SK-N-SH treated with all-trans-retinoic acid at 6 μM for 48 hours (cell line): Measurements from ENCODE around the gene PDZD2.

Source experiments
- ATAC-seq: fragments of 200-7000 bp; cut with Tn5 transposase; 3 replicates; pipeline ENCODE4 v1.9.1; 2020; ENCODE audit warnings: mild to moderate bottlenecking, moderate library complexity
- ARNTL ChIP-seq: fragments of 450-650 bp; formaldehyde crosslinking; IDR thresholded peaks from 2 replicates; pipeline ENCODE4 v1.5.0; 2020; ENCODE audit warnings: low read depth, mild to moderate bottlenecking, moderate library complexity, borderline replicate concordance
- BACH2 ChIP-seq: fragments of 250-450 bp; sonication (Bioruptor Pico); IDR thresholded peaks from 2 replicates; pipeline ENCODE4 v1.9.0; 2021; ENCODE audit warnings: mild to moderate bottlenecking, borderline replicate concordance
- CSDC2 ChIP-seq: fragments of 250-450 bp; sonication (Bioruptor Pico); IDR thresholded peaks from 2 replicates; pipeline ENCODE4 v1.5.0; 2020; ENCODE audit warnings: mild to moderate bottlenecking, moderate library complexity
- ESRRG ChIP-seq: fragments of 250-450 bp; sonication (Bioruptor Pico); IDR thresholded peaks from 2 replicates; pipeline ENCODE4 v1.6.1; 2021; ENCODE audit warnings: mild to moderate bottlenecking
- GLIS3 ChIP-seq: fragments of 250-450 bp; sonication (Bioruptor Pico); IDR thresholded peaks from 2 replicates; pipeline ENCODE4 v1.5.0; 2020; ENCODE audit warnings: mild to moderate bottlenecking, moderate library complexity
- ISL1 ChIP-seq: fragments of 250-450 bp; sonication (Bioruptor Pico); IDR thresholded peaks from 2 replicates; pipeline ENCODE4 v2.1.2; 2022; ENCODE audit warnings: mild to moderate bottlenecking, moderate library complexity
- OSR1 ChIP-seq: fragments of 250-450 bp; sonication (Bioruptor Pico); IDR thresholded peaks from 2 replicates; pipeline ENCODE4 v1.8.0; 2022; ENCODE audit warnings: moderate library complexity, mild to moderate bottlenecking, inconsistent platforms
- PPARA ChIP-seq: fragments of 250-450 bp; sonication (Bioruptor Pico); IDR thresholded peaks from 2 replicates; pipeline ENCODE4 v1.5.0; 2020; ENCODE audit warnings: mild to moderate bottlenecking, borderline replicate concordance
- RARB ChIP-seq: fragments of 250-450 bp; sonication (Bioruptor Pico); IDR thresholded peaks from 2 replicates; pipeline ENCODE4 v1.8.0; 2021; ENCODE audit warnings: mild to moderate bottlenecking, moderate library complexity
- SNAI2 ChIP-seq: fragments of 250-450 bp; sonication (Bioruptor Pico); IDR thresholded peaks from 2 replicates; pipeline ENCODE4 v1.5.0; 2020; ENCODE audit warnings: mild to moderate bottlenecking, moderate library complexity
- TCF4 ChIP-seq: fragments of 250-450 bp; sonication (Bioruptor Pico); IDR thresholded peaks from 2 replicates; pipeline ENCODE4 v1.8.0; 2021; ENCODE audit warnings: mild to moderate bottlenecking, moderate library complexity, borderline replicate concordance
- TOX ChIP-seq: fragments of 250-450 bp; sonication (Bioruptor Pico); IDR thresholded peaks from 2 replicates; pipeline ENCODE4 v1.8.0; 2021; ENCODE audit warnings: mild to moderate bottlenecking, moderate library complexity, borderline replicate concordance
- TSHZ2 ChIP-seq: fragments of 250-450 bp; sonication (Bioruptor Pico); IDR thresholded peaks from 2 replicates; pipeline ENCODE4 v1.5.0; 2020; ENCODE audit warnings: mild to moderate bottlenecking, moderate library complexity
- ZC3H10 ChIP-seq: fragments of 250-450 bp; sonication (Bioruptor Pico); IDR thresholded peaks from 2 replicates; pipeline ENCODE4 v1.5.1; 2021; ENCODE audit warnings: mild to moderate bottlenecking, moderate library complexity
- ZFP3 ChIP-seq: fragments of 250-450 bp; sonication (Bioruptor Pico); IDR thresholded peaks from 2 replicates; pipeline ENCODE4 v1.5.0; 2020; ENCODE audit warnings: mild to moderate bottlenecking, moderate library complexity
- ZFP30 ChIP-seq: fragments of 450-650 bp; formaldehyde crosslinking; IDR thresholded peaks from 2 replicates; pipeline ENCODE4 v1.5.0; 2022; ENCODE audit warnings: mild to moderate bottlenecking, moderate library complexity
- ZNF565 ChIP-seq: fragments of 450-650 bp; formaldehyde crosslinking; conservative IDR thresholded peaks from 2 replicates; pipeline ENCODE4 v1.5.0; 2020; ENCODE audit warnings: low read depth, mild to moderate bottlenecking, moderate library complexity
- ZNF70 ChIP-seq: fragments of 450-650 bp; formaldehyde crosslinking; IDR thresholded peaks from 2 replicates; pipeline ENCODE4 v1.5.0; 2020; ENCODE audit warnings: mild to moderate bottlenecking, moderate library complexity
- ZNF8 ChIP-seq: fragments of 450-650 bp; formaldehyde crosslinking; IDR thresholded peaks from 2 replicates; pipeline ENCODE4 v1.5.0; 2020; ENCODE audit warnings: mild to moderate bottlenecking, moderate library complexity
- TF ChIP-seq, protein P1 (sequence below): fragments of 250-450 bp; sonication (Bioruptor Pico); IDR thresholded peaks from 2 replicates; pipeline ENCODE4 v1.5.1; 2021; ENCODE audit warnings: mild to moderate bottlenecking, moderate library complexity
- TF ChIP-seq, protein P2 (sequence below): fragments of 250-450 bp; sonication (Bioruptor Pico); IDR thresholded peaks from 2 replicates; pipeline ENCODE4 v1.8.0; 2021; ENCODE audit warnings: low read depth, mild to moderate bottlenecking, moderate library complexity, borderline replicate concordance
- TF ChIP-seq, protein P3 (sequence below): fragments of 250-450 bp; sonication (Bioruptor Pico); IDR thresholded peaks from 2 replicates; pipeline ENCODE4 v1.8.0; 2020; ENCODE audit warnings: mild to moderate bottlenecking, moderate library complexity, borderline replicate concordance

Gene PDZD2

GRCh38 chr5:31833710-31834109 is 194.8 kb downstream of the PDZD2 start:
- ATAC-seq: no peak
- TF ChIP-seq ZNF565 (no peak), ZC3H10 (no peak), SNAI2 (CRISPR knock-in tag) (no peak), ZNF70 (no peak), TCF4 (CRISPR knock-in tag) (no peak), ARNTL (no peak), PPARA (CRISPR knock-in tag) (no peak), TSHZ2 (no peak), TOX (no peak)
- TF ChIP-seq, protein P1, sequence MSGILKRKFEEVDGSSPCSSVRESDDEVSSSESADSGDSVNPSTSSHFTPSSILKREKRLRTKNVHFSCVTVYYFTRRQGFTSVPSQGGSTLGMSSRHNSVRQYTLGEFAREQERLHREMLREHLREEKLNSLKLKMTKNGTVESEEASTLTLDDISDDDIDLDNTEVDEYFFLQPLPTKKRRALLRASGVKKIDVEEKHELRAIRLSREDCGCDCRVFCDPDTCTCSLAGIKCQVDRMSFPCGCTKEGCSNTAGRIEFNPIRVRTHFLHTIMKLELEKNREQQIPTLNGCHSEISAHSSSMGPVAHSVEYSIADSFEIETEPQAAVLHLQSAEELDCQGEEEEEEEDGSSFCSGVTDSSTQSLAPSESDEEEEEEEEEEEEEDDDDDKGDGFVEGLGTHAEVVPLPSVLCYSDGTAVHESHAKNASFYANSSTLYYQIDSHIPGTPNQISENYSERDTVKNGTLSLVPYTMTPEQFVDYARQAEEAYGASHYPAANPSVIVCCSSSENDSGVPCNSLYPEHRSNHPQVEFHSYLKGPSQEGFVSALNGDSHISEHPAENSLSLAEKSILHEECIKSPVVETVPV (CRISPR knock-in tag): no peak

DNA sequence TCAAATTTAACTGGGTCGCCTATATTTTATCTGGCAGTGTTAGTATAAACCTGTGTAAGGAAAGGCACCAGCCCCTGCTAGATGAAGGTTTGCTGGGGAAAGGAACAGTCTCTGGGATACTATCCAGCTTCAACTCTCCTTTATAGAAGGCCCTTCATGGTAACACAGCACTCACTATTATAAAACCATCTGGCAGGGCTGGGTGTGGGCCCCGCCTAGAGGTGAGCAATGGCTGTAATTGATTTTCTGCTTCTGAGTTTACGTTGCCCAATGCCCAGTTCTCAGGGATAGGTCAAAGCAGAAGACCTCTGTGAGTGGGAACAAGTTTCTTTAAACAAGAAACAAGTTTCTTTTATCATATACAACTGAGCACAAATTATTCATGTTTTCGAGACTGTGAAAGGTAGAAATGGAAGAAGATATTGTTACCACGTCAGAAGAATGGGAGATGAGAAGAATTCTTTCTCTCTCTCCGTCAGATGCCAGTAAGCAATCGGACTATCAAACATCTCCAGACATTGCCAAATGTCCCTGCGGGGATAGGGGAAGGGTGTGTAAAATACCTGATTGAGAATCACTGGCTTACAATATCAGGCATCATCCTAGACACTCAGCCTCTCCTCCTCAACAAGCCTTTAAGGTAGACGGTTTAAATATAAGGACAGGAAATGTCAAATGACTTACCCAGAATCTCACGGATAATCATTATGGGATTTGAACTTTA is 205.9 kb downstream of the PDZD2 start:
- TF ChIP-seq ZFP3 (CRISPR knock-in tag) (no peak), BACH2 (CRISPR knock-in tag) (no peak), ZNF70 (no peak), TSHZ2 (no peak), ZNF8 (CRISPR knock-in tag) (no peak), GLIS3 (CRISPR knock-in tag) (no peak), ESRRG (CRISPR knock-in tag) (no peak), PPARA (CRISPR knock-in tag) (no peak)
- TF ChIP-seq, protein P2, sequence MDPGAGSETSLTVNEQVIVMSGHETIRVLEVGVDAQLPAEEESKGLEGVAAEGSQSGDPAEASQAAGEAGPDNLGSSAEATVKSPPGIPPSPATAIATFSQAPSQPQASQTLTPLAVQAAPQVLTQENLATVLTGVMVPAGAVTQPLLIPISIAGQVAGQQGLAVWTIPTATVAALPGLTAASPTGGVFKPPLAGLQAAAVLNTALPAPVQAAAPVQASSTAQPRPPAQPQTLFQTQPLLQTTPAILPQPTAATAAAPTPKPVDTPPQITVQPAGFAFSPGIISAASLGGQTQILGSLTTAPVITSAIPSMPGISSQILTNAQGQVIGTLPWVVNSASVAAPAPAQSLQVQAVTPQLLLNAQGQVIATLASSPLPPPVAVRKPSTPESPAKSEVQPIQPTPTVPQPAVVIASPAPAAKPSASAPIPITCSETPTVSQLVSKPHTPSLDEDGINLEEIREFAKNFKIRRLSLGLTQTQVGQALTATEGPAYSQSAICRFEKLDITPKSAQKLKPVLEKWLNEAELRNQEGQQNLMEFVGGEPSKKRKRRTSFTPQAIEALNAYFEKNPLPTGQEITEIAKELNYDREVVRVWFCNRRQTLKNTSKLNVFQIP (CRISPR knock-in tag): no peak
- ATAC-seq: no peak

DNA sequence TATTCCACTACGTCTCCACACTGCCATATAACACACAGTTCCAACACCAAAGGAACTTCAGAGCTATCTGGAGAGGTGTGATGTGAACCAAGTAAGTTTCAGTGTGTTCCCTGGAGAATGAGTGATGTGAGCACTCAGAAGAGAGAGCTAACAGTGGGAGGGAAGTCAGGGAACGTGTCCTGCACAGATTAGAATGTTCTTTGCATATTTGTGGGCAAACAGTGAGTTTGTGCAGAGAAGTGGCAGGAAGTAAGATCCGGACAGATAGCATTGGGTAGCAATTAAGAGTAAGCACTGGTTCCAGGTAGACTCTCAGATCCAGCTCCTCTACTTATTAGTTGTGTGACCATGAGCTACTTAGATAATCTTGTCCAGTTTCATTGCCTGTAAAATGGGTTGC is 206.4 kb downstream of the PDZD2 start:
- no peak for TF ChIP-seq BACH2 (CRISPR knock-in tag)
- TF ChIP-seq GLIS3 (CRISPR knock-in tag): no peak
- TF ChIP-seq PPARA (CRISPR knock-in tag): no peak
- TF ChIP-seq ZFP3 (CRISPR knock-in tag): no peak
- TF ChIP-seq RARB: no peak
- no peak for TF ChIP-seq ZNF70
- TF ChIP-seq ZNF565: no peak
- TF ChIP-seq TOX: no peak
- TF ChIP-seq TCF4 (CRISPR knock-in tag): no peak
- TF ChIP-seq, protein P3, sequence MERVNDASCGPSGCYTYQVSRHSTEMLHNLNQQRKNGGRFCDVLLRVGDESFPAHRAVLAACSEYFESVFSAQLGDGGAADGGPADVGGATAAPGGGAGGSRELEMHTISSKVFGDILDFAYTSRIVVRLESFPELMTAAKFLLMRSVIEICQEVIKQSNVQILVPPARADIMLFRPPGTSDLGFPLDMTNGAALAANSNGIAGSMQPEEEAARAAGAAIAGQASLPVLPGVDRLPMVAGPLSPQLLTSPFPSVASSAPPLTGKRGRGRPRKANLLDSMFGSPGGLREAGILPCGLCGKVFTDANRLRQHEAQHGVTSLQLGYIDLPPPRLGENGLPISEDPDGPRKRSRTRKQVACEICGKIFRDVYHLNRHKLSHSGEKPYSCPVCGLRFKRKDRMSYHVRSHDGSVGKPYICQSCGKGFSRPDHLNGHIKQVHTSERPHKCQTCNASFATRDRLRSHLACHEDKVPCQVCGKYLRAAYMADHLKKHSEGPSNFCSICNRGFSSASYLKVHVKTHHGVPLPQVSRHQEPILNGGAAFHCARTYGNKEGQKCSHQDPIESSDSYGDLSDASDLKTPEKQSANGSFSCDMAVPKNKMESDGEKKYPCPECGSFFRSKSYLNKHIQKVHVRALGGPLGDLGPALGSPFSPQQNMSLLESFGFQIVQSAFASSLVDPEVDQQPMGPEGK (CRISPR knock-in tag): no peak
- TF ChIP-seq SNAI2 (CRISPR knock-in tag): no peak
- TF ChIP-seq, protein P2 (CRISPR knock-in tag): no peak
- TF ChIP-seq ISL1 (CRISPR knock-in tag): no peak
- TF ChIP-seq OSR1 (CRISPR knock-in tag): no peak
- no peak for TF ChIP-seq ZNF8 (CRISPR knock-in tag)
- no peak for TF ChIP-seq ZC3H10
- TF ChIP-seq CSDC2 (CRISPR knock-in tag): no peak
- no peak for TF ChIP-seq ZFP30 (CRISPR knock-in tag)
- TF ChIP-seq, protein P1 (CRISPR knock-in tag): no peak
- no peak for ATAC-seq
